Lung (tissue), 12 donors: ENCODE results near the gene CFAP61. TPM values are rescaled to one million over a fixed set of nuclear protein-coding genes. Genes with fewer than 3 reads are reported as not detected.

Experiments used
- ATAC-seq: fragments of 200-7000 bp; cut with Tn5 transposase; one replicate; pipeline ENCODE4 v1.9.1; 2020; ENCODE audit warnings: moderate number of reproducible peaks; ENCODE audit not compliant: insufficient read depth, low FRiP score
- DNase-seq, 3 donors: peaks; one replicate each; pipeline ENCODE4 v3.0.0-alpha.2; 2013 to 2017
- H3K27ac ChIP-seq, 2 donors: one replicate each; pipeline ENCODE4 v1.5.1; 2013; ENCODE audit warnings: mild to moderate bottlenecking in 2 of 2, moderate library complexity in 2 of 2, control low read depth in 1 of 2, inconsistent platforms in 1 of 2, low read depth in 1 of 2, low read length in 1 of 2
- H3K27me3 ChIP-seq, 3 donors: one replicate each; pipeline ENCODE4 v1.5.1; 2013; ENCODE audit warnings: low read length in 2 of 3; ENCODE audit not compliant: control insufficient read depth in 3 of 3, insufficient read depth in 3 of 3
- H3K36me3 ChIP-seq, 4 donors: one replicate each; pipeline ENCODE4 v1.5.1; 2013; ENCODE audit warnings: low read length in 4 of 4, mild to moderate bottlenecking in 1 of 4, moderate library complexity in 1 of 4; ENCODE audit not compliant: control insufficient read depth in 4 of 4, insufficient read depth in 4 of 4
- H3K4me1 ChIP-seq, 5 donors: one replicate each; pipeline ENCODE4 v1.5.1; 2013; ENCODE audit warnings: low read length in 5 of 5, mild to moderate bottlenecking in 2 of 5, moderate library complexity in 1 of 5; ENCODE audit not compliant: control insufficient read depth in 5 of 5, insufficient read depth in 5 of 5
- H3K4me3 ChIP-seq: one replicate; pipeline ENCODE4 v1.5.1; 2013; ENCODE audit warnings: mild to moderate bottlenecking, control low read depth, moderate library complexity
- H3K9ac ChIP-seq, 2 donors: one replicate each; pipeline ENCODE4 v1.5.1; 2013; ENCODE audit warnings: low read length in 2 of 2, control low read depth in 1 of 2; ENCODE audit not compliant: insufficient read depth in 1 of 2
- H3K9me3 ChIP-seq, 4 donors: one replicate each; pipeline ENCODE4 v1.5.1; 2013; ENCODE audit warnings: low read length in 3 of 4, mild to moderate bottlenecking in 1 of 4, moderate library complexity in 1 of 4; ENCODE audit not compliant: control insufficient read depth in 4 of 4, insufficient read depth in 3 of 4
- WGBS, 2 donors: extraction: QIAGEN DNeasy Blood & Tissue Kit; methylation state at CpG; one replicate each; pipeline ENCODE4 v1.1.7; 2013; 5-methylcytosine and 5-hydroxymethylcytosine counted together
- polyA plus RNA-seq, 2 donors: library from polyadenylated mRNA; stranded (reverse); fragments of 200-250 nt; gene quantifications; one replicate each; pipeline ENCODE4 v1.2.1, GENCODE V29; 2013
- total RNA-seq, 2 donors: library from RNA; depleted of rRNA in 1 of 2; stranded (reverse); fragments of >200 nt in 1 of 2; gene quantifications; one replicate each; pipeline ENCODE4 v1.2.1, GENCODE V29; 2014 to 2021
- TF ChIP-seq, protein P1 (sequence below): IDR thresholded peaks from 2 replicates; pipeline ENCODE4 v1.5.1; 2012; ENCODE audit warnings: mild to moderate bottlenecking; ENCODE audit errors: control extremely low read depth, extremely low read depth
- donor health status: control.
- donor health status: control.
- donor health status: Bipolar disorder and iron deficiency.
- donor health status: healthy.
- donor health status: DM: yes; HTN: yes; CAD: no.

CFAP61 gene
- total and polyA plus RNA-seq, 4 donors, result 2.0 to 15.4 (median 6.5) TPM

DNA sequence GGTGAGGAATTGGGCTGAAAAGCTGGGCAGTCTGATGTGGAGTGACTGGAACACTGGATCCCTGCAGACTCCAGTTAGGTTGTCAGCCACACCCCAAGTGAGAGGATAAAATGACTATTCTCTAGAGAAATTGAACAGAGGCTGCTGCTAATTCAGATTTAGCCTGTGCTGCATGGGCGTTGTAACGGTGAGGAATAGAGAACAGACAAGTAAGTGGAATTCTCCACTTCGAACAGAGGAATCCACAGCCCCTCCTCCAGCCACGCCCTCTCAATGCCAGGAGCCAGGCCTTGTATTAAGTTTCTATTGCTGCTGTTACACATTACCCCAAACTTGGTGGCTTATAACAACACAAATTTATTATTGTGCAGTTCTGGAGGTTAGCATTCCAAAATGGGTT lies 109.3 kb downstream of the CFAP61 start:
- no peak overlapping the region for H3K27ac ChIP-seq
- no peak for ATAC-seq
- peaks cover 0 to 2% (median 0%) of the 10 kb centered on the region in 5 donors for H3K4me1 ChIP-seq
- no peak overlapping the region for H3K4me3 ChIP-seq
- H3K27me3 ChIP-seq, result no peaks in the 10 kb centered on the region
- DNase-seq, result no peak
- peaks cover 0 to 3% (median 0%) of the 10 kb centered on the region in 4 donors for H3K9me3 ChIP-seq
- H3K9ac ChIP-seq, result no peak overlapping the region
- TF ChIP-seq, protein P1, sequence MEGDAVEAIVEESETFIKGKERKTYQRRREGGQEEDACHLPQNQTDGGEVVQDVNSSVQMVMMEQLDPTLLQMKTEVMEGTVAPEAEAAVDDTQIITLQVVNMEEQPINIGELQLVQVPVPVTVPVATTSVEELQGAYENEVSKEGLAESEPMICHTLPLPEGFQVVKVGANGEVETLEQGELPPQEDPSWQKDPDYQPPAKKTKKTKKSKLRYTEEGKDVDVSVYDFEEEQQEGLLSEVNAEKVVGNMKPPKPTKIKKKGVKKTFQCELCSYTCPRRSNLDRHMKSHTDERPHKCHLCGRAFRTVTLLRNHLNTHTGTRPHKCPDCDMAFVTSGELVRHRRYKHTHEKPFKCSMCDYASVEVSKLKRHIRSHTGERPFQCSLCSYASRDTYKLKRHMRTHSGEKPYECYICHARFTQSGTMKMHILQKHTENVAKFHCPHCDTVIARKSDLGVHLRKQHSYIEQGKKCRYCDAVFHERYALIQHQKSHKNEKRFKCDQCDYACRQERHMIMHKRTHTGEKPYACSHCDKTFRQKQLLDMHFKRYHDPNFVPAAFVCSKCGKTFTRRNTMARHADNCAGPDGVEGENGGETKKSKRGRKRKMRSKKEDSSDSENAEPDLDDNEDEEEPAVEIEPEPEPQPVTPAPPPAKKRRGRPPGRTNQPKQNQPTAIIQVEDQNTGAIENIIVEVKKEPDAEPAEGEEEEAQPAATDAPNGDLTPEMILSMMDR, result no peak
- 70 to 91% methylated on average over 4 of the region's 4 CpGs for WGBS, 2 donors
- H3K36me3 ChIP-seq, result no peaks in the 10 kb centered on the region

DNA sequence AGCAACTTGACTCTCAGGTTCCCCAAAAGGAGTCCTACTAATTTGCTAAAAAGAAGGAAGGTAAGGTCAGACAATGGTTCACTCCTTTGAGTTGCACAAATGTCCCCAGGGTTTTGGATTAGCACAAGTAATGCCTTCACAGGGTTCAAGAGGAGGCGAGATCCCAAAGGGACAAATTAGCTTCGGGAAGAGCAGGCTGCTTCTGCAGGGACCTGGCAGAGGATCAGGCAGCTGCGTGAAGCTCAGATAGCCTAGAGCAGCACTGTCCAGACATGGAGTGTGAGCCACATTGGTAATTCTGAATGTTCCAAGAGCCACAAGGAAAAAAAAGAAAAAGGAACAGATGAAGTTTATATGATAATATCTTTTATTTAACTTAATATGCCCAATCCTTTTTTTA lies 115.4 kb downstream of the CFAP61 start:
- Histone ChIP-seq H3K9me3 (peaks cover 0 to 4% (median 1%) of the 10 kb centered on the region in 4 donors), H3K27ac (no peak overlapping the region), H3K36me3 (no peaks in the 10 kb centered on the region), H3K9ac (no peak overlapping the region), H3K27me3 (no peaks in the 10 kb centered on the region), H3K4me3 (no peak overlapping the region), H3K4me1 (peaks cover 0 to 2% (median 0%) of the 10 kb centered on the region in 5 donors)
- TF ChIP-seq, protein P1, result no peak
- ATAC-seq (no peak), DNase-seq (no peak)
- WGBS, 2 donors, result 74 to 81% methylated on average over 3 of the region's 3 CpGs

DNA sequence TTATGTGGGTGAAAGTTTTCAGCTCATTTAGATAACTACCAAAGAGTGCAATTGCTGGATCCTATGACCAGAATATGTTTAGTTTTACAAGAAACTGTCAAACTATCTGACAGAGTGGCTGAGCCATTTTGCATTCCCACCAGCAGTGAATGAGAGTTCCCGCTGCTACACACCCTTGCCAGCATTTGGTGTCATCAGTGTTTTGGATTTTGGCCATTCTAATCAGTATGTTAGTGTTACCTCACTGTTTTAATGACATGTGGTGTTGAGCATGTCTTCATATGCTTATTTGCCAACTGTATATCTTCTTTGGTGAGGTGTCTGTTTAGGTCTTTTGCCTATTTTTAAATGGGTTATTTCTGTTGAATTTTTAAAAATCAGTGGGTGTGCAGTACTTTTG lies 120.9 kb downstream of the CFAP61 start:
- Histone ChIP-seq H3K9ac (no peak overlapping the region), H3K27ac (no peak overlapping the region), H3K36me3 (no peaks in the 10 kb centered on the region), H3K27me3 (no peaks in the 10 kb centered on the region), H3K4me1 (peaks cover 0 to 1% (median 0%) of the 10 kb centered on the region in 5 donors), H3K4me3 (no peak overlapping the region), H3K9me3 (peaks cover 0 to 4% (median 1%) of the 10 kb centered on the region in 4 donors)
- WGBS, 2 donors, result 70 to 94% methylated on average over 1 of the region's 1 CpG
- TF ChIP-seq, protein P1, result no peak
- ATAC-seq, result no peak
- no peak for DNase-seq
